Measurements from ENCODE around the gene PSMC3.

DNA sequence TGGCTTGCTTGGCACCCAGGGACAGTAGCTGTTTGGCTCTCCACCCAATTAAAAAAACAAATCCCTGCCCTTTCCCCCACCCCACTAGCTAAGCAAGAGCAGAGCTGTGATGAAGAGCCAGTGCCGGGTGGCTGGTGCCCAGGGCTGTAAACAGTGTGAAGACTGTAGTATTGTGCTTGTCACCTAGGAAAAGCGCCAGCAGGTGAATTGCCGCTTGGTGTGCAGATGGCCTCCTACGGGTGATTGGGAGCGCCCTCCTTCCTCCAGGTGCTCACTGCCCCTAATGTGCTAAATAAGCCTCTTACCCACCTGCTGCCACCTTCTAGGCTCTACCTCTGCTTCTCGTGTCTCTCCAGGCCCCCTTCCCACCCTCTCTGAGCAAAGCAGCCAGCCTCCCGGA lies 41.1 kb upstream of the PSMC3 start:
- TF ChIP-seq, protein P1, sequence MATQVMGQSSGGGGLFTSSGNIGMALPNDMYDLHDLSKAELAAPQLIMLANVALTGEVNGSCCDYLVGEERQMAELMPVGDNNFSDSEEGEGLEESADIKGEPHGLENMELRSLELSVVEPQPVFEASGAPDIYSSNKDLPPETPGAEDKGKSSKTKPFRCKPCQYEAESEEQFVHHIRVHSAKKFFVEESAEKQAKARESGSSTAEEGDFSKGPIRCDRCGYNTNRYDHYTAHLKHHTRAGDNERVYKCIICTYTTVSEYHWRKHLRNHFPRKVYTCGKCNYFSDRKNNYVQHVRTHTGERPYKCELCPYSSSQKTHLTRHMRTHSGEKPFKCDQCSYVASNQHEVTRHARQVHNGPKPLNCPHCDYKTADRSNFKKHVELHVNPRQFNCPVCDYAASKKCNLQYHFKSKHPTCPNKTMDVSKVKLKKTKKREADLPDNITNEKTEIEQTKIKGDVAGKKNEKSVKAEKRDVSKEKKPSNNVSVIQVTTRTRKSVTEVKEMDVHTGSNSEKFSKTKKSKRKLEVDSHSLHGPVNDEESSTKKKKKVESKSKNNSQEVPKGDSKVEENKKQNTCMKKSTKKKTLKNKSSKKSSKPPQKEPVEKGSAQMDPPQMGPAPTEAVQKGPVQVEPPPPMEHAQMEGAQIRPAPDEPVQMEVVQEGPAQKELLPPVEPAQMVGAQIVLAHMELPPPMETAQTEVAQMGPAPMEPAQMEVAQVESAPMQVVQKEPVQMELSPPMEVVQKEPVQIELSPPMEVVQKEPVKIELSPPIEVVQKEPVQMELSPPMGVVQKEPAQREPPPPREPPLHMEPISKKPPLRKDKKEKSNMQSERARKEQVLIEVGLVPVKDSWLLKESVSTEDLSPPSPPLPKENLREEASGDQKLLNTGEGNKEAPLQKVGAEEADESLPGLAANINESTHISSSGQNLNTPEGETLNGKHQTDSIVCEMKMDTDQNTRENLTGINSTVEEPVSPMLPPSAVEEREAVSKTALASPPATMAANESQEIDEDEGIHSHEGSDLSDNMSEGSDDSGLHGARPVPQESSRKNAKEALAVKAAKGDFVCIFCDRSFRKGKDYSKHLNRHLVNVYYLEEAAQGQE (IDR thresholded peaks at IDR 0.05; ENCODE audit: insufficient read depth in 1 of 2, low read depth in 2 of 2, low read length in 2 of 2): no peak
- no peak for TF ChIP-seq POLR2AphosphoS5 (IDR thresholded peaks at IDR 0.05; ENCODE audit: low read depth, low read length)
- no peak for TF ChIP-seq TAF1 (IDR thresholded peaks at IDR 0.05; ENCODE audit: borderline replicate concordance, insufficient read depth, low read length)
- no peak for TF ChIP-seq SIN3A (IDR thresholded peaks at IDR 0.05; ENCODE audit: borderline replicate concordance, insufficient read depth, low read length)
